Measurements from ENCODE around the gene EHMT2. TPM values are rescaled to one million over a fixed set of nuclear protein-coding genes. Genes with fewer than 3 reads are reported as not detected.

EHMT2 gene
- total RNA-seq, 1 donor from 2014 or later = 14.5 TPM

GRCh38 chr6:31905041-31905440 is 7.5 kb upstream of the EHMT2 start:
- FAIRE-seq = no peak
- Histone ChIP-seq H3K27me3 (ENCODE audit: control insufficient read depth, insufficient read depth, low read length) (no peaks in the 10 kb centered on the region), H3K36me3 (ENCODE audit: control insufficient read depth, insufficient read depth, low read length) (no peaks in the 10 kb centered on the region), H3K4me3 (ENCODE audit: low read depth, low read length) (no peak overlapping the region)
- DNase-seq (ENCODE audit: low read depth) = no peak
- TF ChIP-seq CTCF (IDR thresholded peaks at IDR 0.05; ENCODE audit: insufficient read depth, low read length, severe bottlenecking) = no peak

GRCh38 chr6:31903957-31904356 is 6.5 kb upstream of the EHMT2 start:
- FAIRE-seq (no peak), DNase-seq (ENCODE audit: low read depth) (no peak)
- TF ChIP-seq CTCF (IDR thresholded peaks at IDR 0.05; ENCODE audit: insufficient read depth, low read length, severe bottlenecking) = no peak

GRCh38 chr6:31901953-31902643 is 4.6 kb upstream of the EHMT2 start, which contains the start of gene ZBTB12:
Gene ZBTB12 (minus strand): TSS chr6:31902086. CDS start chr6:31901305, 781 bp downstream.
- FAIRE-seq (no peak), DNase-seq (ENCODE audit: low read depth) (peak; percentile 68)
- TF ChIP-seq CTCF (IDR thresholded peaks at IDR 0.05; ENCODE audit: insufficient read depth, low read length, severe bottlenecking) = no peak

More at GRCh38 chr6:31903957-31904356, 6.5 kb upstream of the EHMT2 start:
- Histone ChIP-seq H3K36me3 (ENCODE audit: control insufficient read depth, insufficient read depth, low read length) (no peaks in the 10 kb centered on the region), H3K4me3 (ENCODE audit: low read depth, low read length) (no peak overlapping the region), H3K27me3 (ENCODE audit: control insufficient read depth, insufficient read depth, low read length) (no peaks in the 10 kb centered on the region)

GRCh38 chr6:31901415-31901952 is 4.0 kb upstream of the EHMT2 start:
- no peaks in the 10 kb centered on the region for H3K36me3 ChIP-seq (ENCODE audit: control insufficient read depth, insufficient read depth, low read length)
- peak overlapping the region; percentile 48 for H3K4me3 ChIP-seq (ENCODE audit: low read depth, low read length)
- FAIRE-seq (no peak), DNase-seq (ENCODE audit: low read depth) (no peak)
- no peaks in the 10 kb centered on the region for H3K27me3 ChIP-seq (ENCODE audit: control insufficient read depth, insufficient read depth, low read length)
- no peak for TF ChIP-seq CTCF (IDR thresholded peaks at IDR 0.05; ENCODE audit: insufficient read depth, low read length, severe bottlenecking)

More at GRCh38 chr6:31901953-31902643, 4.6 kb upstream of the EHMT2 start, which contains the start of gene ZBTB12:
- no peaks in the 10 kb centered on the region for H3K36me3 ChIP-seq (ENCODE audit: control insufficient read depth, insufficient read depth, low read length)
- H3K27me3 ChIP-seq (ENCODE audit: control insufficient read depth, insufficient read depth, low read length) = no peaks in the 10 kb centered on the region
- H3K4me3 ChIP-seq (ENCODE audit: low read depth, low read length) = peak within 1 kb of the TSS; percentile 48

GRCh38 chr6:31900917-31901414 is 3.5 kb upstream of the EHMT2 start:
- FAIRE-seq (no peak), DNase-seq (ENCODE audit: low read depth) (no peak)
- TF ChIP-seq CTCF (IDR thresholded peaks at IDR 0.05; ENCODE audit: insufficient read depth, low read length, severe bottlenecking) = no peak
- H3K36me3 ChIP-seq (ENCODE audit: control insufficient read depth, insufficient read depth, low read length) = no peaks in the 10 kb centered on the region
- H3K27me3 ChIP-seq (ENCODE audit: control insufficient read depth, insufficient read depth, low read length) = no peaks in the 10 kb centered on the region
- H3K4me3 ChIP-seq (ENCODE audit: low read depth, low read length) = peak overlapping the region; percentile 48
